ENCODE measurements around the gene ZNF630. TPM values are rescaled to one million over a fixed set of nuclear protein-coding genes. Genes with fewer than 3 reads are reported as not detected.

The ZNF630 gene
- total and polyA plus RNA-seq, 10 of the 15 experiments (the other 5 are each of a cell fraction or from before 2014, with no cell fraction given): 0.96 to 1.9 (median 1.2) TPM

DNA sequence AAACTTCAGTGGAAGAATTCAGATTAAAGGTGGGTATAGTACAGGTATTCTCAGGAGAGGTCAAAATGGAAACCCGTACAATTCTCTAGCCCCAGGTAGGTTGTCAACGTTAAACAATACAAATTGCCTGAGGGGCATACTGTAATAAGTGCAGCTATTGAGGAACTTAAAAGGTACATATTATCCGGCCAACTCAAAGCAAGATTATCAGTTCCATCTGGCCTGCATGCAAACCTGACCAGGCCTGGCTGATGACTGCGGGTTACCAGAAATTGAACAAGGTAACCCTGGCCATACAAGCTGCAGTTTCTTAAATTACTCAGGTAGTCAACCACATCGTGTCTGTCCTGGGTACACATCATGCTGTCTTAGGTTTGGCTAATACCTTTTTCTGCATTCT is 12.3 kb upstream of the ZNF630 start:
- in situ Hi-C loops (cut with MboI): loop anchor here (10.0 kb wide), 1 partner anchor 411 kb away; no protein-coding TSS in a partner anchor

More for the DNA sequence above, 12.3 kb upstream of the ZNF630 start:
- ChIA-PET RAD21 (ENCODE audit: unreplicated experiment) (interaction anchor here (1.1 to 1.5 kb wide), 2 partner anchors 410 to 457 kb away, joined by 3 to 6 read pairs; no protein-coding TSS in a partner anchor), POLR2A (no interaction called here), SMC1A (ENCODE audit: uncharacterized antibody, unreplicated experiment) (interaction anchor here (0.6 to 1.7 kb wide), 3 partner anchors 19 to 411 kb away, joined by 3 to 6 read pairs (median 3); no protein-coding TSS in a partner anchor), CTCF (interaction anchor here (0.7 to 2.8 kb wide), 14 partner anchors 10 to 491 kb away, joined by 3 to 17 read pairs (median 4); no protein-coding TSS in a partner anchor)
- H3K27me3 ChIP-seq (replicated peaks in 1 of 2; ENCODE audit: control insufficient read depth in 2 of 2, insufficient read depth in 2 of 2, low read length in 1 of 2): no peaks in the 10 kb centered on the region
- H4K20me1 ChIP-seq (ENCODE audit: control insufficient read depth, insufficient read depth): no peaks in the 10 kb centered on the region
- 57% methylated on average over 5 of the region's 5 CpGs for WGBS (ENCODE audit: insufficient coverage, insufficient replicate concordance, low lambda C conversion rate, missing lambda C conversion rate)
- H3K79me2 ChIP-seq (ENCODE audit: control insufficient read depth, insufficient read depth, low read length): no peaks in the 10 kb centered on the region
- H3K27ac ChIP-seq (ENCODE audit: control insufficient read depth, insufficient read depth): no peak overlapping the region
- H3K9me3 ChIP-seq (replicated peaks; ENCODE audit: control insufficient read depth, insufficient read depth, low read length): no peaks in the 10 kb centered on the region
- no peaks in the 10 kb centered on the region for H3K36me3 ChIP-seq (ENCODE audit: control insufficient read depth in 2 of 2, insufficient read depth in 2 of 2, low read length in 1 of 2)
- DNase-seq (ENCODE audit: low read depth, low spot score): no peak
- no peaks in the 10 kb centered on the region for H3K4me1 ChIP-seq (ENCODE audit: control insufficient read depth, insufficient read depth, low read length)
- TF ChIP-seq FOXM1 (IDR thresholded peaks at IDR 0.05; ENCODE audit: low read depth, low read length): no peak
- TF ChIP-seq, protein P1, sequence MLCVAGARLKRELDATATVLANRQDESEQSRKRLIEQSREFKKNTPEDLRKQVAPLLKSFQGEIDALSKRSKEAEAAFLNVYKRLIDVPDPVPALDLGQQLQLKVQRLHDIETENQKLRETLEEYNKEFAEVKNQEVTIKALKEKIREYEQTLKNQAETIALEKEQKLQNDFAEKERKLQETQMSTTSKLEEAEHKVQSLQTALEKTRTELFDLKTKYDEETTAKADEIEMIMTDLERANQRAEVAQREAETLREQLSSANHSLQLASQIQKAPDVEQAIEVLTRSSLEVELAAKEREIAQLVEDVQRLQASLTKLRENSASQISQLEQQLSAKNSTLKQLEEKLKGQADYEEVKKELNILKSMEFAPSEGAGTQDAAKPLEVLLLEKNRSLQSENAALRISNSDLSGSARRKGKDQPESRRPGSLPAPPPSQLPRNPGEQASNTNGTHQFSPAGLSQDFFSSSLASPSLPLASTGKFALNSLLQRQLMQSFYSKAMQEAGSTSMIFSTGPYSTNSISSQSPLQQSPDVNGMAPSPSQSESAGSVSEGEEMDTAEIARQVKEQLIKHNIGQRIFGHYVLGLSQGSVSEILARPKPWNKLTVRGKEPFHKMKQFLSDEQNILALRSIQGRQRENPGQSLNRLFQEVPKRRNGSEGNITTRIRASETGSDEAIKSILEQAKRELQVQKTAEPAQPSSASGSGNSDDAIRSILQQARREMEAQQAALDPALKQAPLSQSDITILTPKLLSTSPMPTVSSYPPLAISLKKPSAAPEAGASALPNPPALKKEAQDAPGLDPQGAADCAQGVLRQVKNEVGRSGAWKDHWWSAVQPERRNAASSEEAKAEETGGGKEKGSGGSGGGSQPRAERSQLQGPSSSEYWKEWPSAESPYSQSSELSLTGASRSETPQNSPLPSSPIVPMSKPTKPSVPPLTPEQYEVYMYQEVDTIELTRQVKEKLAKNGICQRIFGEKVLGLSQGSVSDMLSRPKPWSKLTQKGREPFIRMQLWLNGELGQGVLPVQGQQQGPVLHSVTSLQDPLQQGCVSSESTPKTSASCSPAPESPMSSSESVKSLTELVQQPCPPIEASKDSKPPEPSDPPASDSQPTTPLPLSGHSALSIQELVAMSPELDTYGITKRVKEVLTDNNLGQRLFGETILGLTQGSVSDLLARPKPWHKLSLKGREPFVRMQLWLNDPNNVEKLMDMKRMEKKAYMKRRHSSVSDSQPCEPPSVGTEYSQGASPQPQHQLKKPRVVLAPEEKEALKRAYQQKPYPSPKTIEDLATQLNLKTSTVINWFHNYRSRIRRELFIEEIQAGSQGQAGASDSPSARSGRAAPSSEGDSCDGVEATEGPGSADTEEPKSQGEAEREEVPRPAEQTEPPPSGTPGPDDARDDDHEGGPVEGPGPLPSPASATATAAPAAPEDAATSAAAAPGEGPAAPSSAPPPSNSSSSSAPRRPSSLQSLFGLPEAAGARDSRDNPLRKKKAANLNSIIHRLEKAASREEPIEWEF (IDR thresholded peaks at IDR 0.05; ENCODE audit: insufficient replicate concordance, low read depth, low read length): no peak
- TF ChIP-seq, protein P2, sequence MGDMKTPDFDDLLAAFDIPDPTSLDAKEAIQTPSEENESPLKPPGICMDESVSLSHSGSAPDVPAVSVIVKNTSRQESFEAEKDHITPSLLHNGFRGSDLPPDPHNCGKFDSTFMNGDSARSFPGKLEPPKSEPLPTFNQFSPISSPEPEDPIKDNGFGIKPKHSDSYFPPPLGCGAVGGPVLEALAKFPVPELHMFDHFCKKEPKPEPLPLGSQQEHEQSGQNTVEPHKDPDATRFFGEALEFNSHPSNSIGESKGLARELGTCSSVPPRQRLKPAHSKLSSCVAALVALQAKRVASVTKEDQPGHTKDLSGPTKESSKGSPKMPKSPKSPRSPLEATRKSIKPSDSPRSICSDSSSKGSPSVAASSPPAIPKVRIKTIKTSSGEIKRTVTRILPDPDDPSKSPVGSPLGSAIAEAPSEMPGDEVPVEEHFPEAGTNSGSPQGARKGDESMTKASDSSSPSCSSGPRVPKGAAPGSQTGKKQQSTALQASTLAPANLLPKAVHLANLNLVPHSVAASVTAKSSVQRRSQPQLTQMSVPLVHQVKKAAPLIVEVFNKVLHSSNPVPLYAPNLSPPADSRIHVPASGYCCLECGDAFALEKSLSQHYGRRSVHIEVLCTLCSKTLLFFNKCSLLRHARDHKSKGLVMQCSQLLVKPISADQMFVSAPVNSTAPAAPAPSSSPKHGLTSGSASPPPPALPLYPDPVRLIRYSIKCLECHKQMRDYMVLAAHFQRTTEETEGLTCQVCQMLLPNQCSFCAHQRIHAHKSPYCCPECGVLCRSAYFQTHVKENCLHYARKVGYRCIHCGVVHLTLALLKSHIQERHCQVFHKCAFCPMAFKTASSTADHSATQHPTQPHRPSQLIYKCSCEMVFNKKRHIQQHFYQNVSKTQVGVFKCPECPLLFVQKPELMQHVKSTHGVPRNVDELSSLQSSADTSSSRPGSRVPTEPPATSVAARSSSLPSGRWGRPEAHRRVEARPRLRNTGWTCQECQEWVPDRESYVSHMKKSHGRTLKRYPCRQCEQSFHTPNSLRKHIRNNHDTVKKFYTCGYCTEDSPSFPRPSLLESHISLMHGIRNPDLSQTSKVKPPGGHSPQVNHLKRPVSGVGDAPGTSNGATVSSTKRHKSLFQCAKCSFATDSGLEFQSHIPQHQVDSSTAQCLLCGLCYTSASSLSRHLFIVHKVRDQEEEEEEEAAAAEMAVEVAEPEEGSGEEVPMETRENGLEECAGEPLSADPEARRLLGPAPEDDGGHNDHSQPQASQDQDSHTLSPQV (IDR thresholded peaks at IDR 0.05): no peak
- H2AFZ ChIP-seq (ENCODE audit: control insufficient read depth, low read depth, low read length): no peak overlapping the region
- ATAC-seq: no peak
- intact Hi-C loops (cut with micrococcal nuclease; ENCODE audit: unreplicated experiment): loop anchor here (1.0 to 10.0 kb wide), 3 partner anchors 381 to 854 kb away; no protein-coding TSS in a partner anchor
- BruUV-seq (replicated peaks): no TSS peak
- no peak overlapping the region for H3K4me2 ChIP-seq (ENCODE audit: control insufficient read depth, insufficient read depth)
- H3K9ac ChIP-seq (ENCODE audit: control insufficient read depth, insufficient read depth, low read length): no peak overlapping the region
- no peak overlapping the region for H3K4me3 ChIP-seq
- FAIRE-seq: no peak
